GM12878 (cell line): Measurements from ENCODE around the gene PPM1A. TPM values are rescaled to one million over a fixed set of nuclear protein-coding genes. Genes with fewer than 3 reads are reported as not detected.

Experiments used
- ATAC-seq: fragments of 200-7000 bp; cut with Tn5 transposase; 3 replicates; pipeline ENCODE4 v1.9.1; 2020; ENCODE audit warnings: mild to moderate bottlenecking, moderate library complexity
- BruUV-seq: library from RNA; stranded (reverse); fragments of 400-500 nt; replicated peaks from 2 replicates; lab custom pipeline; 2021; lab: Mats Ljungman, UMichigan
- CTCF ChIA-PET: fragments of 300-600 bp; sonication (Branson Sonifier 250); formaldehyde crosslinking; extraction: SDS; loops from one replicate; lab custom pipeline; 2021; ENCODE audit warnings: inconsistent platforms; lab: Yijun Ruan, JAX
- POLR2A ChIA-PET: fragments of 350-600 bp; formaldehyde crosslinking; extraction: SDS; loops from one replicate; lab custom pipeline; 2021; ENCODE audit warnings: inconsistent platforms; lab: Charles Lee
- RAD21 ChIA-PET: fragments of 300-600 bp; sonication (Branson Sonifier 250); formaldehyde crosslinking; loops from one replicate; lab custom pipeline; 2023; ENCODE audit warnings: antibody characterized with exemption; ENCODE audit not compliant: unreplicated experiment; lab: Charles Lee
- SMC1A ChIA-PET: fragments of 300-600 bp; sonication (Branson Sonifier 250); formaldehyde crosslinking; loops from one replicate; lab custom pipeline; 2023; ENCODE audit not compliant: unreplicated experiment, uncharacterized antibody; lab: Charles Lee
- DNase-seq: peaks from one replicate; pipeline ENCODE4 v3.0.0-alpha.2; 2011; ENCODE audit warnings: low read depth, low spot score
- FAIRE-seq: peaks from 3 replicates; lab custom pipeline; 2011; peaks lifted over from hg19 to GRCh38; lab: Jason Lieb, UNC
- H2AFZ ChIP-seq: 2 replicates; pipeline ENCODE4 v1.6.0; 2011; ENCODE audit warnings: low read depth, low read length, control low read depth; ENCODE audit not compliant: control insufficient read depth
- H3K27ac ChIP-seq: 2 replicates; pipeline ENCODE4 v1.5.1; 2011; ENCODE audit warnings: control low read depth; ENCODE audit not compliant: control insufficient read depth, insufficient read depth
- H3K27me3 ChIP-seq, 2 experiments: replicated peaks in 1 of 2; 2 replicates each; pipeline versions ENCODE4 v1.6.0 to v1.6.1; 2011; ENCODE audit warnings: low read length in 1 of 2; ENCODE audit not compliant: control insufficient read depth in 2 of 2, insufficient read depth in 2 of 2
- H3K36me3 ChIP-seq, 2 experiments: 2 replicates each; pipeline ENCODE4 v1.5.1; 2011; ENCODE audit warnings: low read length in 1 of 2; ENCODE audit not compliant: control insufficient read depth in 2 of 2, insufficient read depth in 2 of 2
- H3K4me1 ChIP-seq: 2 replicates; pipeline ENCODE4 v1.6.1; 2011; ENCODE audit warnings: mild to moderate bottlenecking, low read length, moderate library complexity, mixed read lengths; ENCODE audit not compliant: control insufficient read depth, insufficient read depth
- H3K4me2 ChIP-seq: 2 replicates; pipeline ENCODE4 v1.6.0; 2011; ENCODE audit warnings: control low read depth; ENCODE audit not compliant: control insufficient read depth, insufficient read depth
- H3K4me3 ChIP-seq: fragments of 200-600 bp; sonication (generic); 2 replicates; pipeline ENCODE4 v1.5.1; 2016
- H3K79me2 ChIP-seq: 2 replicates; pipeline ENCODE4 v1.6.0; 2011; ENCODE audit warnings: low read length; ENCODE audit not compliant: control insufficient read depth, insufficient read depth
- H3K9ac ChIP-seq: 2 replicates; pipeline ENCODE4 v1.8.0; 2011; ENCODE audit warnings: low read length, control low read depth, mixed read lengths; ENCODE audit not compliant: control insufficient read depth, insufficient read depth
- H3K9me3 ChIP-seq: replicated peaks from 3 replicates; pipeline ENCODE4 v1.5.1; 2011; ENCODE audit warnings: mild to moderate bottlenecking, low read length; ENCODE audit not compliant: control insufficient read depth, insufficient read depth
- H4K20me1 ChIP-seq: 2 replicates; pipeline ENCODE4 v1.6.0; 2011; ENCODE audit not compliant: control insufficient read depth, insufficient read depth
- ATF3 ChIP-seq: IDR thresholded peaks from 2 replicates; pipeline ENCODE4 v1.6.1; 2011; ENCODE audit warnings: low read depth, mild to moderate bottlenecking, low read length, moderate library complexity, borderline replicate concordance; ENCODE audit errors: extremely low read depth
- BHLHE40 ChIP-seq, 2 experiments: fragments of 450-650 bp in 1 of 2; IDR thresholded peaks; 2 replicates each; pipeline ENCODE4 v1.6.1; 2011 to 2017; ENCODE audit warnings: low read depth in 2 of 2, borderline replicate concordance in 1 of 2, improper control_type of control experiment in 1 of 2, low read length in 1 of 2, mild to moderate bottlenecking in 1 of 2
- CBX3 ChIP-seq: fragments of 200-600 bp; sonication (generic); IDR thresholded peaks from 2 replicates; pipeline ENCODE4 v1.6.1; 2016; ENCODE audit warnings: low read depth, borderline replicate concordance
- CHD1 ChIP-seq: IDR thresholded peaks from 2 replicates; pipeline ENCODE4 v1.6.1; 2012; ENCODE audit warnings: low read depth, low read length, improper control_type of control experiment
- CREM ChIP-seq: IDR thresholded peaks from 2 replicates; pipeline ENCODE4 v1.6.1; 2014; ENCODE audit warnings: antibody characterized with exemption, low read depth
- KLF5 ChIP-seq: fragments of 450-650 bp; IDR thresholded peaks from 2 replicates; pipeline ENCODE4 v1.6.1; 2014; ENCODE audit warnings: mild to moderate bottlenecking; ENCODE audit not compliant: partially characterized antibody
- LARP7 ChIP-seq: fragments of 450-650 bp; IDR thresholded peaks from 2 replicates; pipeline ENCODE4 v1.6.1; 2017; ENCODE audit warnings: mild to moderate bottlenecking
- NR2F1 ChIP-seq: fragments of 450-650 bp; conservative IDR thresholded peaks from 2 replicates; pipeline ENCODE4 v1.6.1; 2017; ENCODE audit warnings: mild to moderate bottlenecking
- TCF7 ChIP-seq: IDR thresholded peaks from 2 replicates; pipeline ENCODE4 v1.6.1; 2014; ENCODE audit warnings: antibody characterized with exemption, borderline replicate concordance
- ZNF24 ChIP-seq: fragments of 450-650 bp; IDR thresholded peaks from 2 replicates; pipeline ENCODE4 v1.6.1; 2017; ENCODE audit warnings: antibody characterized with exemption, mild to moderate bottlenecking
- ZNF274 ChIP-seq: IDR thresholded peaks from one replicate; pipeline ENCODE4 v1.8.0; 2011; ENCODE audit not compliant: insufficient read length, insufficient read depth
- WGBS: methylation state at CpG from one replicate; pipeline ENCODE4 v1.1.6; 2016; ENCODE audit warnings: low lambda C conversion rate; ENCODE audit not compliant: insufficient replicate concordance, insufficient coverage; ENCODE audit errors: missing lambda C conversion rate; 5-methylcytosine and 5-hydroxymethylcytosine counted together
- in situ Hi-C: fragments of 300-500 bp; cut with MboI; formaldehyde crosslinking; loops from 9 replicates; pipeline ENCODE4 v1.14.3; 2018; ENCODE audit warnings: mixed read lengths
- intact Hi-C: fragments of 100-400 bp; cut with micrococcal nuclease; formaldehyde crosslinking; loops from one replicate; pipeline ENCODE4 v1.14.2; 2022; ENCODE audit not compliant: unreplicated experiment
- polyA plus RNA-seq, 11 experiments: library from polyadenylated mRNA; depleted of rRNA in 4 of 11; unstranded in 6 of 11; stranded (reverse) in 5 of 11; fragments of >200 nt; fragmentation: Nextera tagmentation in 4 of 11; fragmentation: Illumina TruSeq in 1 of 11; extraction: Ambion mirVana in 4 of 11; extraction: Trizol in 1 of 11; gene quantifications; 1 replicate in 1 of 11; 2 replicates in 10 of 11; pipeline versions ENCODE4 v1.2.1 to v1.2.3, GENCODE V29; 2011 to 2016; ENCODE audit warnings: inconsistent platforms in 2 of 11, missing spikeins in 2 of 11, low read depth in 1 of 11
- total RNA-seq, 4 experiments: library from RNA; depleted of rRNA in 3 of 4; stranded (reverse); fragments of >200 nt in 3 of 4; fragmentation: Illumina TruSeq in 1 of 4; extraction: Trizol in 1 of 4; gene quantifications; 2 replicates each; pipeline versions ENCODE4 v1.2.1 to v1.2.3, GENCODE V29; 2013 to 2021
- TF ChIP-seq, protein P1 (sequence below): fragments of 450-650 bp; IDR thresholded peaks from 2 replicates; pipeline ENCODE4 v1.6.1; 2017; ENCODE audit warnings: mild to moderate bottlenecking
- TF ChIP-seq, protein P2 (sequence below): fragments of 450-650 bp; IDR thresholded peaks from 2 replicates; pipeline ENCODE4 v1.6.1; 2018; ENCODE audit warnings: borderline replicate concordance, mild to moderate bottlenecking; ENCODE audit not compliant: partially characterized antibody

PPM1A gene
- total and polyA plus RNA-seq, 10 of the 15 experiments (the other 5 are each of a cell fraction or from before 2014, with no cell fraction given), result 16.8 to 124 (median 47.0) TPM

- TF ChIP-seq CHD1 (no peak), LARP7 (no peak), ZNF24 (no peak), ZNF274 (no peak), KLF5 (no peak), TCF7 (no peak)
These were observed 10.1 kb upstream of the PPM1A start (continued) for GRCh38 chr14:60238955-60239354.

DNA sequence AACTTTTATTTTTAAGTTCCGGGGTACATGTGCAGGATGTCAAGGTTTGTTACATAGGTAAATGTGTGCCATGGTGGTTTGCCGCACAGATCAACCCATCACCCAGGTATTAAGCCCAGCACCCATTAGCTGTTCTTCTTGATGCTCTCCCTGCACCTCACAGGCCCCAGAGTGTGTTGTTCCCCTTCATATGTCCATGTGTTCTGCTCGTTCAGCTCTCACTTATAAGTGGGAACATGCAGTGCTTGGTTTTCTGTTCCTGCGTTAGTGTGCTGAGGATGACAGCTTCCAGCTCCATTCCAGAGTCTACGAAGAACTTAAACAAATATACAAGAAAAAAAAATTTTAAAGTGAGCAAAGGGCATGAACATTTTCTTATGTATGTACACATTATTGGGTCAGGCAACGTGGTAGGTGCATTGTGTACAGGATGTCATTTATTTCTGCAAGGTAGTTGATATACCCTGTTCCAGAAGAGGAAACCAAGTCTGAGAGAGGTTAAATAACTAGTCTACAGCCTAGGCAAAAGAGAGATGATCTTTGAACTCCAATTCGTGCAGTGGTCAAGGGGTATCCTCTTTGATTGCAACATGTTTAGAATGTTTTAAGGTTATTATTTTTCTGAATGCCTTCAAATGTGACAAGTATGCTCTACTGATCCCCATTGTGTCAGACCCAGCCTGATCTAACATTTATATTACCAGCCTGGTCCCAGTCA, 8.7 kb upstream of the PPM1A start:
- CTCF ChIA-PET, result interaction anchor here (1.3 to 1.8 kb wide), 6 partner anchors 10 to 110 kb away, joined by 3 to 6 read pairs (median 4); no protein-coding TSS in a partner anchor
- no TSS peak for BruUV-seq
- intact Hi-C loops, result no loop called here

More for the DNA sequence above, 8.7 kb upstream of the PPM1A start:
- H3K79me2 ChIP-seq, result no peaks in the 10 kb centered on the region
- no peak for FAIRE-seq
- no peaks in the 10 kb centered on the region for H3K36me3 ChIP-seq
- in situ Hi-C loops, result no loop called here
- H3K9ac ChIP-seq, result no peak overlapping the region
- no peaks in the 10 kb centered on the region for H4K20me1 ChIP-seq
- peaks cover 1% of the 10 kb centered on the region for H3K4me1 ChIP-seq
- H3K27ac ChIP-seq, result no peak overlapping the region
- TF ChIP-seq CBX3, result no peak
- no peak for TF ChIP-seq BHLHE40 (IDR thresholded peaks at IDR 0.05; ENCODE audit: borderline replicate concordance in 1 of 2, low read depth in 2 of 2, low read length in 1 of 2)
- TF ChIP-seq, protein P1, sequence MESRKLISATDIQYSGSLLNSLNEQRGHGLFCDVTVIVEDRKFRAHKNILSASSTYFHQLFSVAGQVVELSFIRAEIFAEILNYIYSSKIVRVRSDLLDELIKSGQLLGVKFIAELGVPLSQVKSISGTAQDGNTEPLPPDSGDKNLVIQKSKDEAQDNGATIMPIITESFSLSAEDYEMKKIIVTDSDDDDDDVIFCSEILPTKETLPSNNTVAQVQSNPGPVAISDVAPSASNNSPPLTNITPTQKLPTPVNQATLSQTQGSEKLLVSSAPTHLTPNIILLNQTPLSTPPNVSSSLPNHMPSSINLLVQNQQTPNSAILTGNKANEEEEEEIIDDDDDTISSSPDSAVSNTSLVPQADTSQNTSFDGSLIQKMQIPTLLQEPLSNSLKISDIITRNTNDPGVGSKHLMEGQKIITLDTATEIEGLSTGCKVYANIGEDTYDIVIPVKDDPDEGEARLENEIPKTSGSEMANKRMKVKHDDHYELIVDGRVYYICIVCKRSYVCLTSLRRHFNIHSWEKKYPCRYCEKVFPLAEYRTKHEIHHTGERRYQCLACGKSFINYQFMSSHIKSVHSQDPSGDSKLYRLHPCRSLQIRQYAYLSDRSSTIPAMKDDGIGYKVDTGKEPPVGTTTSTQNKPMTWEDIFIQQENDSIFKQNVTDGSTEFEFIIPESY, result no peak
- no peak for TF ChIP-seq CREM
- TF ChIP-seq, protein P2, sequence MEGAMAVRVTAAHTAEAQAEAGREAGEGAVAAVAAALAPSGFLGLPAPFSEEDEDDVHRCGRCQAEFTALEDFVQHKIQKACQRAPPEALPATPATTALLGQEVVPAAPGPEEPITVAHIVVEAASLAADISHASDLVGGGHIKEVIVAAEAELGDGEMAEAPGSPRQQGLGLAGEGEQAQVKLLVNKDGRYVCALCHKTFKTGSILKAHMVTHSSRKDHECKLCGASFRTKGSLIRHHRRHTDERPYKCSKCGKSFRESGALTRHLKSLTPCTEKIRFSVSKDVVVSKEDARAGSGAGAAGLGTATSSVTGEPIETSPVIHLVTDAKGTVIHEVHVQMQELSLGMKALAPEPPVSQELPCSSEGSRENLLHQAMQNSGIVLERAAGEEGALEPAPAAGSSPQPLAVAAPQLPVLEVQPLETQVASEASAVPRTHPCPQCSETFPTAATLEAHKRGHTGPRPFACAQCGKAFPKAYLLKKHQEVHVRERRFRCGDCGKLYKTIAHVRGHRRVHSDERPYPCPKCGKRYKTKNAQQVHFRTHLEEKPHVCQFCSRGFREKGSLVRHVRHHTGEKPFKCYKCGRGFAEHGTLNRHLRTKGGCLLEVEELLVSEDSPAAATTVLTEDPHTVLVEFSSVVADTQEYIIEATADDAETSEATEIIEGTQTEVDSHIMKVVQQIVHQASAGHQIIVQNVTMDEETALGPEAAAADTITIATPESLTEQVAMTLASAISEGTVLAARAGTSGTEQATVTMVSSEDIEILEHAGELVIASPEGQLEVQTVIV, result no peak
- no peak for TF ChIP-seq NR2F1
- no peak for TF ChIP-seq ATF3
- no peak overlapping the region for H3K4me3 ChIP-seq
- RAD21 ChIA-PET, result no interaction called here
- SMC1A ChIA-PET, result interaction anchor here (1.2 to 1.8 kb wide), 6 partner anchors 12 to 87 kb away, joined by 3 to 11 read pairs (median 3); no protein-coding TSS in a partner anchor
- no peaks in the 10 kb centered on the region for H3K9me3 ChIP-seq
- POLR2A ChIA-PET, result interaction anchor here (0.9 kb wide), 1 partner anchor 29 kb away, joined by 3 read pairs; no protein-coding TSS in a partner anchor
- DNase-seq, result no peak
- no peak overlapping the region for H2AFZ ChIP-seq
- no peak overlapping the region for H3K4me2 ChIP-seq
- 72% methylated on average over 7 of the region's 7 CpGs for WGBS
- H3K27me3 ChIP-seq, result no peaks in the 10 kb centered on the region
- no peak for ATAC-seq
